NCI-H146 treated with DMSO at 0.1 percent for 48 hours (cell line): ENCODE data around the gene SCFD1.
"Not testable (repeated sequence)": the region's sequence is repeated elsewhere in the genome, so short reads cannot be mapped to it uniquely, and the experiment has no call there.

Experiments
- DNase-seq: peaks from one replicate; lab custom pipeline; 2025; ENCODE audit not compliant: unreplicated experiment; lab: John Stamatoyannopoulos, UW

SCFD1 gene

DNA sequence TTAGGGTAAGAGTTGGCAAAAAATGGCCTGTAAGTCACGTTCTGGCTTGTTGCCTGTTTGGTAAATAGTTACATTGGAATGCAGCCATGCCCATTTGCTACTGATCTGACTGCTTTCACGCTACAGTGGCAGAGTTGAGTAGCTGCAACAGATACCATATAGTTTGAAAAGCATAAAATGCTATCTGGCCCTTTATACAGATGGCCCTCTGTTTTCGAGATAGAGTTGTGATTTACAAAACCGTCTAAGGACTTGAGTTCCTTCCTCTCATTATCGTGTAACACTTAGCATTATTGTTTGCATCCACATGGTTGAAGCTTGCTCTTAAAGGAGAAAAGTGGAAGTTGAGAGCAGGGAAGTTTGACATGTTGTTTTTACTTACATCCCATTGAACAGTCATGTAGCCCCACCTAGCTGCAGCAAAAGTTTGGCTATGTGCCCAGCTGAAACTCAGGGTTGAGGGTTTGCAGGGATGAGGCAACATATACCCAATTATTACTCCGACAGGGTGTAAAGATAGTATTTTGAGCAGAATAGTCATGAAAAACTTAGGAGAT, 11.3 kb upstream of the SCFD1 start:
- DNase-seq, result peak; percentile 0

DNA sequence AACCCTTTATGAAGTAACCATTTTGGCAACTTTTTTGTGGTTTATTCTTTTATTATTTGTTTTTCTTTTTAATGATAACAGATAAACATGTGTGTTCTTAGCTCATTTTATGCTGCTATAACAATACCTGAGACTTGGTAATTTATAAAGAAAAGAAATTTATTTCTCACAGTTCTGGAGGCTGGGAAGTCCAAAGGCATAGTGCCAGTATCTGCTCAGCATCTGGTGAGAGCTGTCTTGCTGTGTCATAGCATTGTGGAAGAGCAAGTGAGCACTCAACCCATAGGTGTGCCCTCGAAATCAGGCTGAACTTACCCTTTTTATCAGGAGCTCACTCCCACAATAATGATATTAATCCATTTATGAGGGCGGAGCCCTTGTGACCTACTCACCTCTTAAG, 8.0 kb upstream of the SCFD1 start:
- DNase-seq, result no peak

GRCh38 chr14:30620178-30620577, 1.9 kb upstream of the SCFD1 start:
- DNase-seq, result no peak

DNA sequence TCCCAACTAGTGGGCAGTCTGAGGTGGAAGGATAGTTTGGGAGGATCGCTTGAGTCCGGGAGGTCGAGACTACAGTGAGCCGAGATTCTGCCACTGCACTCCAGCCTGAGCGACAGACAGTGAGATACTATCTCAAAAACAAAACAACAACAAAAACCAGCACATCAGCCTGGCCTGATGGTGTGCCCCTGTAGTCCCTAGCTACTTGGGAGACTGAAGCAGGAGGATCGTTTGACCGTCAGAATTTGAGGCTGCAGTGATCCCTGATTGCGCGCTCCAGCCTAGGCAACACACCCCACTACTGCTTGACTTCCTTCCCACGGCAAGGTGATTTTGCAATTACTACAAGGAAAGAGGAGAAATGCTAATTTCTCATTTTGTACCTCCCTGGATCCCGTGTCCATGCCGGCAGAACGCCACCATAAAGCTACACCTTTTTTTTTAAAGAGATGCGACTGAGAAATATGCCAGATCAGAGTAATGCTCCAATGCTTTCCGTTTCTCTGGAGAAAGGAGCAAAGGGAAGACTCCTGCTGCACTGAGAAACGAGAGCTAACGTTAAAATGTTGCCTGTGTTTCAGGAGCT, 672 bp upstream of the SCFD1 start:
- DNase-seq, result no peak

- no peak for DNase-seq
Measured at GRCh38 chr14:30623412-30624131, 1.5 kb downstream of the SCFD1 start.

- DNase-seq, result no peak
Measured at GRCh38 chr14:30624132-30624423, 2.0 kb downstream of the SCFD1 start.

GRCh38 chr14:30625533-30625932, 3.4 kb downstream of the SCFD1 start:
- DNase-seq, result no peak

- DNase-seq, result not testable (repeated sequence)
Measured at GRCh38 chr14:30629432-30629831, 7.3 kb downstream of the SCFD1 start.

GRCh38 chr14:30630248-30630647, 8.1 kb downstream of the SCFD1 start:
- no peak for DNase-seq

DNA sequence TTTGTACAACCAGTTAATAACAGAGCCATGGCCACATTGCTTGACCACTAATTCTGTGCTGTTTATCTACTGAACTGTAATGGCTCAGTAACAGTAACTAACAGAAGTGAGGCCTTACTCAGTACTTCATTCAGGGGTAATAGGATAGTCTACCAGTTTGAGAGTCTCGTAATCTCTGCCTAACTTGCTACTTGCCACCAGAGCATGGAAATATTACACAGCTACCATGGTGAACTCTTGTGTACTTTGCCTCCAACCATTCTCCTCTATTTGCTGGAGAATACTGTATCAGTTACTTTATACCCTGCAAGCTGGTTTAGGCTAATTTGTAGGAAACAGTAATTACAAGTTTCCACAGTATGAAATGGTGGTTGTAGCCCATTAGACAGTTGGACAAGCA, 10.6 kb downstream of the SCFD1 start:
- DNase-seq, result no peak

- DNase-seq, result no peak
Measured at GRCh38 chr14:30638926-30639325, 16.8 kb downstream of the SCFD1 start.

GRCh38 chr14:30641207-30641606, 19.1 kb downstream of the SCFD1 start:
- no peak for DNase-seq

DNA sequence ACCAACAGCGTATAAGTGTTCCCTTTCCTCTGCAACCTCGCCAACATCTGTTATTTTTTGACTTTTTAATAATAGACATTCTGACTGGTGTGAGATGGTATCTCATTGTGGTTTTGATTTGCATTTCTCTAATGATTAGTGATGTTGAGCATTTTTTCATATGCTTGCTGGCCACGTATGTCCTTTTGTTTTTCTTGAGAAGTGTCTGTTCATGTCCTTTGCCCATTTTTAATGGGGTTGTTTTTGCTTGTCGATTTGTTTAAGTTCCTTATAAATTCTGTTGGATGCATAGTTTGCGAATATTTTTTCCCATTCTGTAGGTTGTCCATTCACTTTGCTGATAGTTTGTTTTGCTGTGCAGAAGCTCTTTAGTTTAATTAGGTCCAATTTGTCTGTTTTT, 22.3 kb downstream of the SCFD1 start:
- DNase-seq, result not testable (repeated sequence)

GRCh38 chr14:30645600-30645999, 23.5 kb downstream of the SCFD1 start:
- no peak for DNase-seq

GRCh38 chr14:30648471-30648870, 26.4 kb downstream of the SCFD1 start:
- no peak for DNase-seq

DNA sequence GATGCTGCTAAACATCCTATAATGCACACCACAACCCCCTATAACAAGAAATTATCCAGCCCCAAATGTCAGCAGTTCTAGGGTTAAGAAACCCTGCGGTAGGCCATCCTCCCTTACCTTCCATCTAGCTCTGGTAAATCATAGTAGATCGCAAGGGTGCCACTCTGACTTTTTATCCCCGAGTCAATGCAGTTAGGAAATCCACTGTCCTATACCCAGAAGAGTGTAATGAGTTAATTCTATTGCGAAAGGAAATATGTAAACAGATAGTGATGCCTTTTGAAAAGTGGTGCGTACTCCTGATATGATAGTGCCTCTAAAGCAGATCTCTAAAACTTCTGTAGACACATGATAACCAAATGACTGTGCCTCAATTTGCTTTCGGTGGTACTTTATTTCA, 29.8 kb downstream of the SCFD1 start:
- DNase-seq, result no peak

GRCh38 chr14:30655124-30655523, 33.0 kb downstream of the SCFD1 start:
- DNase-seq, result no peak

DNA sequence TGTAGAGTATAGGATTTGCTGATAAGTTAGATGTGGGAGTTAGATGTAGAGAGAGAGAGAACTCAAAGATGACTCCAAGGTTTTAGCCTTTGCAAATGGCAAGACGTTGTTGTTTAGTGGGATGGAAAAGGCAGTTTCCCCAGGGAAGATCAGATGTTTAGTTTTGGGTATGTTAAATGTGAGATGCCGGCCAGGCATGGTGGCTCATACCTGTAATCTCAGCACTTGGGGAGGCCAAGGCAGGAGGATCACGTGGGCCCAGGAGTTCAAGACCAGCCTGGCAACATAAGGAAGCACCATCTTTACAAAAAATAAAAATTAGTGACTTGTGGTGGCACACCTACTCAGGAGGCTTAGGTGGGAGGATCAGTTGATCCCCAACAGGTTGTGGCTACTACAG, 33.5 kb downstream of the SCFD1 start:
- DNase-seq, result no peak

DNA sequence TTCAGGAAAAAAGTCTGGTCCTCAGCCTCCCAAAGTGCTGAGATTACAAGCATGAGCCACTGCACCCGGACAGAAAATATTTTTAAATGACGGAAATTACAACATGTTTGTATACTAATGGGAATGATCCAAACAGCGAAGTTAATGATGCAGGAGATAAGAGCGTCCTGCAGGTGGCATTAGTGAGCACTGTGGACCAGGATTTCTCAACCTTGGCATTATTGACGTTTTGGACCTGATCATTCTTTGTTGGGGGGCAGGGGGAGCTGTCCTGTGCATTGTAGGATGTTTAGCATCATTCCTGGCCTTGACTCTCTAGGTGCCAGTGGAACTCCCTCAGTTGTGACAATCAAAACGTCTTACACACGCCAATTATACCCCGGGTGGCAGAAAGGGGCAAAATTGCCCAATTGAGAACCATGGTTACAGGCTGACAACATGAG, 34.1 kb downstream of the SCFD1 start:
- no peak for DNase-seq

- no peak for DNase-seq
Measured at GRCh38 chr14:30657050-30657449, 34.9 kb downstream of the SCFD1 start.

DNA sequence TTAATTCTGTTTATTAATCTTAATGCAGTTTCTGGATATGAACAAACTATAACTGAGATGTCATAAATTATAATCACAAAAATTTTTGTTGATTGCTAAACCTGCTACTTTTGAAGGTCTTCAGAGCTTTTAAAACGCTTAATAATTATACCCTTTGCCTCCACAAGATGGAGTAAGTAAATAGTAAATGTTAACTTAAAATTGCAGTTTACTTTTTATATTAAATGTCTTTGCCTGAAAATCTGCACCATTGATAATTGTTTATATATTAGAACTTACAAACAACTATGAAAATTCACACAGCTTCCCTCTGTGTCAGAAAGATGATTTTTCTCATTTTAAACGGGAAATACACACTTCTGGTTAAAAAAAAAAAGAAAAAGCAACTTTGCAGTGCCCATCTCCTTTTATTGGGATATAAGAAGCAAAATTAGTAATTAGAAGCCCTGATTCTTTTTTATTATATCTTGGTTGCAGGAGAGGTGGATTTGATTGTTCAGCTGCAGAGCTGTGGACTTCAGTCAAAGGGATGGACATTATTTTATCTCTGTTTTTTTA, 35.6 kb downstream of the SCFD1 start:
- DNase-seq, result no peak

- DNase-seq, result no peak
Measured at GRCh38 chr14:30658645-30659044, 36.5 kb downstream of the SCFD1 start.

- DNase-seq, result no peak
Measured at GRCh38 chr14:30669594-30669993, 47.5 kb downstream of the SCFD1 start.
